Tibial nerve (tissue), 4 donors: Measurements from ENCODE around the gene CAVIN1. TPM values are rescaled to one million over a fixed set of nuclear protein-coding genes. Genes with fewer than 3 reads are reported as not detected.
A peak's percentile ranks its signal among the peaks of the same experiment; 100 is the strongest.

Experiments
- DNase-seq, 2 donors: peaks; one replicate each; pipeline ENCODE4 v3.0.0-alpha.2; 2019; ENCODE audit warnings: low spot score in 2 of 2
- H3K27ac ChIP-seq, 4 donors: fragments of 200-600 bp; sonication (generic) in 3 of 4; one replicate each; pipeline ENCODE4 v1.5.1; 2017 to 2019; ENCODE audit warnings: mild to moderate bottlenecking in 1 of 4
- H3K27me3 ChIP-seq, 2 donors: fragments of 200-600 bp; sonication (generic) in 1 of 2; one replicate each; pipeline versions ENCODE4 v1.5.1 to v1.6.0; 2017 to 2019
- H3K36me3 ChIP-seq, 3 donors: fragments of 200-600 bp; sonication (generic); one replicate each; pipeline ENCODE4 v1.5.1; 2018 to 2019
- H3K4me1 ChIP-seq, 4 donors: fragments of 200-600 bp; sonication (generic) in 3 of 4; one replicate each; pipeline ENCODE4 v1.5.1; 2017 to 2019
- H3K4me3 ChIP-seq, 4 donors: fragments of 200-600 bp; sonication (generic) in 3 of 4; one replicate each; pipeline ENCODE4 v1.5.1; 2017 to 2019; ENCODE audit warnings: mild to moderate bottlenecking in 1 of 4, moderate library complexity in 1 of 4
- H3K9me3 ChIP-seq, 4 donors: fragments of 200-600 bp; sonication (generic) in 3 of 4; one replicate each; pipeline ENCODE4 v1.5.1; 2017 to 2019
- CTCF ChIP-seq, 5 experiments: fragments of 200-600 bp in 3 of 5; fragments of 450-650 bp in 2 of 5; sonication (generic) in 3 of 5; IDR thresholded peaks; one replicate each; pipeline ENCODE4 v1.5.1; 2016 to 2019; ENCODE audit warnings: antibody characterized with exemption in 5 of 5, mild to moderate bottlenecking in 3 of 5, moderate library complexity in 2 of 5
- EP300 ChIP-seq, 2 donors: sonication (generic); formaldehyde crosslinking; IDR thresholded peaks; one replicate each; pipeline ENCODE4 v1.6.1; 2017; ENCODE audit warnings: antibody characterized with exemption in 2 of 2, mild to moderate bottlenecking in 1 of 2
- POLR2A ChIP-seq, 2 donors: fragments of 450-650 bp; IDR thresholded peaks; one replicate each; pipeline ENCODE4 v1.6.1; 2017; ENCODE audit warnings: antibody characterized with exemption in 2 of 2, mild to moderate bottlenecking in 2 of 2, moderate library complexity in 2 of 2
- WGBS, 2 donors: methylation state at CpG; one replicate each; pipeline ENCODE4 v1.1.5; 2018; 5-methylcytosine and 5-hydroxymethylcytosine counted together
- total RNA-seq, 4 donors: library from RNA; depleted of rRNA; stranded (reverse); fragments of >200 nt; gene quantifications; one replicate each; pipeline ENCODE4 v1.1.0, GENCODE V29; 2016

CAVIN1 gene
- total RNA-seq, 4 donors from 2014 or later: 441 to 784 (median 706) TPM

- Histone ChIP-seq H3K4me3 (no peak overlapping the region), H3K27me3 (no peaks in the 10 kb centered on the region), H3K4me1 (peaks cover 0 to 20% (median 7%) of the 10 kb centered on the region in 4 donors), H3K27ac (no peak overlapping the region), H3K9me3 (no peaks in the 10 kb centered on the region), H3K36me3 (no peaks in the 10 kb centered on the region)
- WGBS, 2 donors: 88 to 90% methylated on average over 9 of the region's 9 CpGs
- TF ChIP-seq EP300 (IDR thresholded peaks at IDR 0.05): no peak
- peak in 2 of 5 experiments; percentile 33 to 44 for TF ChIP-seq CTCF (IDR thresholded peaks at IDR 0.05)
- TF ChIP-seq POLR2A (IDR thresholded peaks at IDR 0.05): no peak
- peak in 1 of 2 donors; percentile 46 for DNase-seq
These were observed 15.8 kb upstream of the CAVIN1 start for GRCh38 chr17:42438600-42439567.

- TF ChIP-seq POLR2A (IDR thresholded peaks at IDR 0.05): peak in 1 of 2 donors; percentile 27
- TF ChIP-seq EP300 (IDR thresholded peaks at IDR 0.05): peak; percentile 65 to 94
- TF ChIP-seq CTCF (IDR thresholded peaks at IDR 0.05): no peak
- H3K27me3 ChIP-seq: no peaks in the 10 kb centered on the region
- H3K4me3 ChIP-seq: no peak overlapping the region
- H3K9me3 ChIP-seq: no peaks in the 10 kb centered on the region
- peak in 1 of 2 donors; percentile 71 for DNase-seq
- peak overlapping the region; percentile 32 to 91 (median 79) for H3K27ac ChIP-seq
- H3K4me1 ChIP-seq: peaks cover 0 to 23% (median 7%) of the 10 kb centered on the region in 4 donors
- no peaks in the 10 kb centered on the region for H3K36me3 ChIP-seq
- WGBS, 2 donors: 18 to 29% methylated on average over 6 of the region's 6 CpGs
These were observed 13.3 kb upstream of the CAVIN1 start for GRCh38 chr17:42436391-42436790.

- WGBS, 2 donors: 34 to 46% methylated on average over 3 of the region's 3 CpGs
- Histone ChIP-seq H3K4me3 (no peak overlapping the region), H3K4me1 (peaks cover 0 to 50% (median 25%) of the 10 kb centered on the region in 4 donors), H3K36me3 (no peaks in the 10 kb centered on the region), H3K27me3 (no peaks in the 10 kb centered on the region), H3K9me3 (no peaks in the 10 kb centered on the region), H3K27ac (peak overlapping the region in 2 of 4 donors; percentile 54 to 70)
- DNase-seq: no peak
- peak in 1 of 2 donors; percentile 42 for TF ChIP-seq EP300 (IDR thresholded peaks at IDR 0.05)
- TF ChIP-seq POLR2A (IDR thresholded peaks at IDR 0.05): no peak
These were observed 8.7 kb upstream of the CAVIN1 start for GRCh38 chr17:42431758-42432161.

GRCh38 chr17:42429726-42430447, 6.8 kb upstream of the CAVIN1 start:
- 61 to 73% methylated on average over 3 of the region's 3 CpGs for WGBS, 2 donors
- no peak for DNase-seq
- Histone ChIP-seq H3K4me3 (no peak overlapping the region), H3K36me3 (no peaks in the 10 kb centered on the region), H3K9me3 (no peaks in the 10 kb centered on the region), H3K27ac (peak overlapping the region in 1 of 4 donors; percentile 70), H3K4me1 (peaks cover 0 to 42% (median 20%) of the 10 kb centered on the region in 4 donors), H3K27me3 (no peaks in the 10 kb centered on the region)
- TF ChIP-seq POLR2A (IDR thresholded peaks at IDR 0.05) (no peak), CTCF (IDR thresholded peaks at IDR 0.05) (no peak), EP300 (IDR thresholded peaks at IDR 0.05) (no peak)

- WGBS, 2 donors: 30 to 41% methylated on average over 4 of the region's 4 CpGs
- peak overlapping the region; percentile 55 to 84 (median 66) for H3K27ac ChIP-seq
- H3K9me3 ChIP-seq: no peaks in the 10 kb centered on the region
- H3K4me1 ChIP-seq: peaks cover 0 to 58% (median 28%) of the 10 kb centered on the region in 4 donors
- H3K4me3 ChIP-seq: no peak overlapping the region
- no peaks in the 10 kb centered on the region for H3K36me3 ChIP-seq
- TF ChIP-seq CTCF (IDR thresholded peaks at IDR 0.05) (peak; percentile 64 to 83 (median 75)), POLR2A (IDR thresholded peaks at IDR 0.05) (no peak), EP300 (IDR thresholded peaks at IDR 0.05) (peak in 1 of 2 donors; percentile 67)
- H3K27me3 ChIP-seq: no peaks in the 10 kb centered on the region
- peak in 1 of 2 donors; percentile 90 for DNase-seq
These were observed 5.3 kb upstream of the CAVIN1 start for GRCh38 chr17:42428141-42428944.
